Heart right ventricle (tissue), 16 donors: Measurements from ENCODE around the gene GATD1. TPM values are rescaled to one million over a fixed set of nuclear protein-coding genes. Genes with fewer than 3 reads are reported as not detected.

Source experiments
- ATAC-seq, 8 donors: fragments of 200-7000 bp; cut with Tn5 transposase; one replicate each; pipeline ENCODE4 v1.9.1; 2020; ENCODE audit warnings: mild to moderate bottlenecking in 8 of 8, moderate library complexity in 8 of 8, moderate number of reproducible peaks in 1 of 8
- DNase-seq, 2 donors: peaks; one replicate each; pipeline ENCODE4 v3.0.0-alpha.2; 2020
- H3K27ac ChIP-seq, 10 donors: fragments of 200-600 bp; sonication (generic) in 2 of 10; one replicate each; pipeline versions ENCODE4 v1.5.0 to v1.8.0; 2020 to 2022; ENCODE audit warnings: mild to moderate bottlenecking in 3 of 10
- H3K27me3 ChIP-seq, 7 donors: fragments of 200-600 bp; one replicate each; pipeline ENCODE4 v1.8.0; 2021 to 2022; ENCODE audit warnings: mild to moderate bottlenecking in 2 of 7
- H3K36me3 ChIP-seq, 9 donors: fragments of 200-600 bp; sonication (generic) in 1 of 9; one replicate each; pipeline versions ENCODE4 v1.5.0 to v1.8.0; 2020 to 2022; ENCODE audit warnings: mild to moderate bottlenecking in 2 of 9
- H3K4me1 ChIP-seq, 9 donors: fragments of 200-600 bp; sonication (generic) in 1 of 9; one replicate each; pipeline versions ENCODE4 v1.5.0 to v1.8.0; 2020 to 2022; ENCODE audit warnings: mild to moderate bottlenecking in 4 of 9
- H3K4me3 ChIP-seq, 10 donors: fragments of 200-600 bp; sonication (generic) in 2 of 10; one replicate each; pipeline versions ENCODE4 v1.5.0 to v1.8.0; 2020 to 2022; ENCODE audit warnings: mild to moderate bottlenecking in 7 of 10, moderate library complexity in 2 of 10
- H3K9me3 ChIP-seq, 11 donors: fragments of 200-600 bp in 10 of 11; sonication (generic) in 2 of 11; one replicate each; pipeline versions ENCODE4 v1.5.0 to v1.8.0; 2013 to 2022; ENCODE audit warnings: mild to moderate bottlenecking in 2 of 11, control low read depth in 1 of 11, moderate library complexity in 1 of 11
- WGBS, 2 donors: extraction: QIAGEN DNeasy Blood & Tissue Kit; methylation state at CpG; one replicate each; pipeline ENCODE4 v1.1.7; 2013; ENCODE audit warnings: inconsistent platforms in 1 of 2; 5-methylcytosine and 5-hydroxymethylcytosine counted together
- intact Hi-C, 10 donors: fragments of 100-400 bp; cut with DNase I; formaldehyde crosslinking; loops; one replicate each; pipeline versions ENCODE4 v1.11.1 to v1.14.2; 2022
- polyA plus RNA-seq, 2 donors: library from polyadenylated mRNA; stranded (reverse); fragments of 200-250 nt; gene quantifications; one replicate each; pipeline ENCODE4 v1.2.3, GENCODE V29; 2013
- total RNA-seq, 10 donors: library from RNA; stranded (reverse); fragmentation: NEBNext Ultra II Directional in 3 of 10; extraction: Animal tissue kit (Norgen Biotek cat#: 25700) in 3 of 10; gene quantifications; one replicate each; pipeline versions ENCODE4 v1.2.1 to v1.2.4, GENCODE V29; 2021 to 2023
- TF ChIP-seq, protein P1 (sequence below), 9 donors: fragments of 200-600 bp; sonication (generic) in 2 of 9; IDR thresholded peaks; one replicate each; pipeline versions ENCODE4 v1.5.0 to v1.8.0; 2021 to 2022; ENCODE audit warnings: antibody characterized with exemption in 9 of 9, mild to moderate bottlenecking in 5 of 9, moderate library complexity in 1 of 9
- donor health status: Arrhythmogenic right ventricular cardiomyopathy.
- donor health status: ischemic (EF 13 %, LVEDD 7.1; RV severe dilation, severe dysfunction).
- donor health status: healthy with polysubstance abuse.
- donor health status: DM: no; HTN: yes; CAD: no.
- donor health status: DM: no; HTN: no; CAD: no.
- donor health status: ischemic (EF 25% LVEDD 6.9; RV normal size, moderate dysfunction).
- donor health status: ischemic (EF 25% LVEDD 5.7; RV mildly dilated, moderate dysfunction).
- donor health status: healthy.
- donor health status: DM: yes; HTN: yes; CAD: no.
- donor health status: Ischemic cardiomyopathy.
- donor health status: ischemic (EF 35%, LVEDD 5.7; RV mildly dilated, moderate dysfunction).
- donor health status: nonischemic (EF 11% LVEDD 7.7; RV severe dilation, severe dysfunction).
- donor health status: DM: yes; HTN: yes; CAD: no.
- donor health status: PGD.
- donor health status: ischemic (EF 29% LVEDD 5.4; RV normal size, mild dysfunction).
- donor health status: nonischemic (EF 23%, LVEDD 6.1; RV moderate dilation, normal function).

GATD1 gene
- total and polyA plus RNA-seq, 12 donors: 15.0 to 32.4 (median 26.0) TPM

DNA sequence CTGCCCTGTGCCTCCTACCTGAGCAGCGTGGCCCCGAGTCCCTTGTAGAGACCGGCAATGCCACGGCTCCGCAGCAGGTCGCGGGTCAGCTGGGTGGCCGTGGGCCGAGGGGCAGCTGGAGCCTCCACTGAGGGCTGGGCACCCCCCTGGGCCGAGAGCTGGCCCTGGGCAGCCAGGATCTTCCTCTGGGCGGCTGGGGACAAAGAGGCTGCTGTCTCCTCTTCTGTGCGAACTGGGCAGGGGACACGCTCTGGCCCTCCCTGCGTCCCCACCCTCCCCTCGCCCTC is 15.2 kb upstream of the GATD1 start:
- intact Hi-C loops: no loop called here
- H3K36me3 ChIP-seq: peaks cover 0 to 24% (median 0%) of the 10 kb centered on the region in 9 donors
- no peaks in the 10 kb centered on the region for H3K9me3 ChIP-seq
- peaks cover 0 to 31% (median 25%) of the 10 kb centered on the region in 7 donors for H3K27me3 ChIP-seq
- no peak for ATAC-seq
- 95 to 96% methylated on average over 7 to 15 of the region's 15 CpGs for WGBS, 2 donors
- TF ChIP-seq, protein P1, sequence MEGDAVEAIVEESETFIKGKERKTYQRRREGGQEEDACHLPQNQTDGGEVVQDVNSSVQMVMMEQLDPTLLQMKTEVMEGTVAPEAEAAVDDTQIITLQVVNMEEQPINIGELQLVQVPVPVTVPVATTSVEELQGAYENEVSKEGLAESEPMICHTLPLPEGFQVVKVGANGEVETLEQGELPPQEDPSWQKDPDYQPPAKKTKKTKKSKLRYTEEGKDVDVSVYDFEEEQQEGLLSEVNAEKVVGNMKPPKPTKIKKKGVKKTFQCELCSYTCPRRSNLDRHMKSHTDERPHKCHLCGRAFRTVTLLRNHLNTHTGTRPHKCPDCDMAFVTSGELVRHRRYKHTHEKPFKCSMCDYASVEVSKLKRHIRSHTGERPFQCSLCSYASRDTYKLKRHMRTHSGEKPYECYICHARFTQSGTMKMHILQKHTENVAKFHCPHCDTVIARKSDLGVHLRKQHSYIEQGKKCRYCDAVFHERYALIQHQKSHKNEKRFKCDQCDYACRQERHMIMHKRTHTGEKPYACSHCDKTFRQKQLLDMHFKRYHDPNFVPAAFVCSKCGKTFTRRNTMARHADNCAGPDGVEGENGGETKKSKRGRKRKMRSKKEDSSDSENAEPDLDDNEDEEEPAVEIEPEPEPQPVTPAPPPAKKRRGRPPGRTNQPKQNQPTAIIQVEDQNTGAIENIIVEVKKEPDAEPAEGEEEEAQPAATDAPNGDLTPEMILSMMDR (IDR thresholded peaks at IDR 0.05): no peak
- H3K27ac ChIP-seq: no peak overlapping the region
- no peak overlapping the region for H3K4me3 ChIP-seq
- peaks cover 17 to 34% (median 23%) of the 10 kb centered on the region in 9 donors for H3K4me1 ChIP-seq
- no peak for DNase-seq

DNA sequence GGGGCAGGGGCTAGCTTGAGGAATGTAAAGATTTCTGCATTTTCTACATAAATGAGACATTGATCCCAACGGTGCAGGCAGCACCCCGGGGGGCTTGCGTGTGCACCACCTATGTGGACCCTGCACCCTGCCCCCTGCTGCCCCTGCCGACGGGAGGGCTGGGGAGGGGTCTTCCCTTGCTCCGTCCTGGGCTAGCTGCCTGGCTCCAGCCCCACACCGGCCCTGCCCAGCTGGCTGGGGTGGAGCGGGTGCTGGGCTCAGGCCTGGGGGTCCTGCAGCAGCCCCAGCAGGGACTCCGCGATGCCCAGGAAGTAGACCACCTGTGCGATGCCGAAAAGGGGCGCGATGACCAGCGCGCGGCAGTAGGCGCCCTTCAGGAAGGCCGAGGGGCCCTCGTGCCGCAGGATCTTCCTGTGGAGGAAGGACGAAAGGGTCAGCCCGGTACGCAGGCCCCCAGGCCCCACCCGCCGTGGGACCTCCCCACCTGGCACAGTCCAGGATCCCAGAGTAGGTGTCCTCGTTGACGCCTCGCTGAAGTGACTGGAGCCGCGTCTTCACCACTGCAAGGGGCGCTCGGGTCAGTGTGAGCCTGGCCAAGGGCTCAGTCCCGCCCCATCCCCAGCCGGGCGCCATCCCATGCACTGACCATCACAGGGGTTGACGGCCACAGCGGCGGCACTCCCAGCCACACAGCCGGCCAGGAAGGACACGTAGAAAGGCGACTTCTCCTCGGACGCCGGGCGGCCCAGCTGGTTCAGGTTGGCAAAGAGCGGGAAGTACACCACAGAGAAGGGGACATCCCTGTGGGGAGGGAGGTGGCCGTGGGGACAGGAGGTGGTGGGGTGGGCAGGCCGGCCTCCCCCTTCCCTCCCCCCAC is 14.6 kb upstream of the GATD1 start:
- Histone ChIP-seq H3K4me3 (no peak overlapping the region), H3K27me3 (peaks cover 0 to 31% (median 25%) of the 10 kb centered on the region in 7 donors), H3K4me1 (peaks cover 13 to 28% (median 17%) of the 10 kb centered on the region in 9 donors), H3K27ac (no peak overlapping the region), H3K36me3 (peaks cover 0 to 24% (median 0%) of the 10 kb centered on the region in 9 donors), H3K9me3 (no peaks in the 10 kb centered on the region)
- WGBS, 2 donors: 94% methylated on average over 44 to 49 of the region's 49 CpGs
- TF ChIP-seq, protein P1 (IDR thresholded peaks at IDR 0.05): no peak
- DNase-seq: peak in 1 of 2 donors; percentile 15
- ATAC-seq: no peak
- intact Hi-C loops: no loop called here

DNA sequence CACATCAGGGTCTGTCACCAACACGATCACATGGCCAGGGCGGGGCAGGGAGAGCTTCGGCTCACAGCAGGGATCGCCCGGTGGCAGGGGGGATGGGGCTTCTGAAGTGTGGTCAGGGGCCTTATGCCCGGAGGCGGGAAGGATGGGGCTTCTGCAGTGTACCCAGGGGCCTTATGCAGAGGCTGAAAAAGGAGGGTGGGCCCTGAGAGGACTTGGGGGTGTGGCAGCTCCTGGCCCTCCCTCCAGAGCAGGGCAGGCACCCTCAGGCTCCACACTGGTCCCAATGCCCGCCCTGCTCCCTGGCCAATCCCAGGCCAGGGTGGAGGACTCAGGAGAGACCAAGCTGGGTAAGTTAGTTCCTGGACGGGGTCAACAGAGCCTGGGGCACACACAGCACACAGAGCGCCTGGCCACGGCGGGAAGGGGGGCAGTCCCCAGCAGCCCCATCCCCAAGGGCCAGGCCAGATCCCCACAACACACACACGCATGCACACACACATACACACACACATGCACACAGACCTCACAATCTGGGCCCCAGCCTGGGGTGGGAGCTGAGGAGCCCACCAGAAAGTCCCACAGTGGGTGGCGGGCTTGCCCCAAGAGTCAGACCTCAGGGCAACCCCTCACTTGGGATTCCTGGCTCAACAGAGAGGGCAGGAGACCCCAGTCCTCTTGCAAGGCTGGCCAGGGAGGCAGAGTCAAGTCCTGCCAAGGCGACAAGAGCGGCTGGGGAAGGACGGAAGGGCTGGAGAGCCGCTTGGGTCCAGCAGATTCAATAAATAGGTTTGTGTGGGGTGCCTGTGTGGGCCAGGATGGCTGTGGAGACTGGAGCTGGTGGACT is 13.7 kb upstream of the GATD1 start:
- TF ChIP-seq, protein P1 (IDR thresholded peaks at IDR 0.05): no peak
- Histone ChIP-seq H3K36me3 (peaks cover 0 to 24% (median 0%) of the 10 kb centered on the region in 9 donors), H3K4me1 (peaks cover 5 to 20% (median 10%) of the 10 kb centered on the region in 9 donors), H3K27me3 (peaks cover 0 to 31% (median 25%) of the 10 kb centered on the region in 7 donors), H3K9me3 (no peaks in the 10 kb centered on the region), H3K27ac (no peak overlapping the region), H3K4me3 (no peak overlapping the region)
- DNase-seq (peak in 1 of 2 donors; percentile 13), ATAC-seq (no peak)
- 66 to 74% methylated on average over 18 of the region's 18 CpGs for WGBS, 2 donors
- intact Hi-C loops: no loop called here

DNA sequence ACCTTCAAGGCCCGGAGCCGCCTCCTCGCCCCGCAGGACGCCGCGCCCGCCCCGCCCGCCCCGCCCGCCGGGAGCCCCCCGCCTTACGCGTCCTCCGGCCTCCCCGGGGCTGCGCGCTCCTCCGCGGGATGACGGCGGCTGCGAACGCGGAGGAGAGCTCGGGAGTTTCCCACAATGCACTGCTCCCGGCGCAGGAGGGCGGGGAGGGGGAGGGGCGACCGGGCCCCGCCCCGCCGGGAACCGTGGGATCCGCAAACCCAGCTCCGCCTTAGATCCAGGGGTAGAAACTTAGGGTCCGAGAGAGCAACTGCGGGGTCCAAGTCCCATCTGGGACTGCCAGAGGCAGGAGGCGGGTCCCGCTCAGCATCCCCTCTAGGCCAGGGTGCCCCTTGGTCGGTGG is 12.7 kb upstream of the GATD1 start, which contains the start of gene CEND1:
Gene CEND1 (minus strand): TSS at position 148 of the 400 bp plus-strand sequence. CDS start 1,514 bp downstream, outside the sequence.
- intact Hi-C loops: no loop called here
- no peak for DNase-seq
- Histone ChIP-seq H3K27ac (no peak within 1 kb of the TSS), H3K4me3 (peak within 1 kb of the TSS in 3 of 10 donors; percentile 3 to 26 (median 5)), H3K9me3 (no peaks in the 10 kb centered on the region), H3K4me1 (peaks cover 0 to 10% (median under 1%) of the 10 kb centered on the region in 9 donors), H3K36me3 (peaks cover 0 to 24% (median 0%) of the 10 kb centered on the region in 9 donors), H3K27me3 (peaks cover 0 to 31% (median 25%) of the 10 kb centered on the region in 7 donors)
- TF ChIP-seq, protein P1 (IDR thresholded peaks at IDR 0.05): no peak
- peak in 3 of 8 donors; percentile 7 to 21 (median 13) for ATAC-seq
- WGBS, 2 donors: 3 to 4% methylated on average over 33 to 44 of the region's 44 CpGs
